Measurements from ENCODE around the gene TAS1R1. TPM values are rescaled to one million over a fixed set of nuclear protein-coding genes. Genes with fewer than 3 reads are reported as not detected.

The TAS1R1 gene
- total and polyA plus RNA-seq, 9 of the 15 experiments (the other 6 are each of a cell fraction or from before 2014, with no cell fraction given) = 0.06 TPM; not detected in 8

- Histone ChIP-seq H3K9me1 (ENCODE audit: control insufficient read depth, insufficient read depth, low read length) (peaks cover 3% of the 10 kb centered on the region), H3K27me3 (ENCODE audit: control insufficient read depth in 2 of 2, insufficient read depth in 2 of 2, low read length in 2 of 2) (no peaks in the 10 kb centered on the region), H2AFZ (ENCODE audit: low read depth, low read length) (no peak overlapping the region), H3K4me3 (no peak overlapping the region), H3K36me3 (ENCODE audit: control insufficient read depth, insufficient read depth, low read length) (peaks cover 80% of the 10 kb centered on the region), H3K4me2 (ENCODE audit: insufficient read depth, low read length) (no peak overlapping the region), H3K4me1 (replicated peaks in 1 of 2; ENCODE audit: control insufficient read depth in 2 of 2, insufficient read depth in 2 of 2, low read length in 2 of 2) (peaks cover 14 to 33% of the 10 kb centered on the region in 2 experiments), H3K9me3 (replicated peaks; ENCODE audit: control insufficient read depth, insufficient read depth, low read depth, low read length) (no peaks in the 10 kb centered on the region), H3K27ac (ENCODE audit: extremely low read depth, low read depth, low read length) (no peak overlapping the region), H3K9ac (ENCODE audit: insufficient read depth in 1 of 2, low read depth in 2 of 2, low read length in 2 of 2) (peak overlapping the region in 1 of 2 experiments; percentile 1; a peak in 1 of 4 replicates), H3K79me2 (ENCODE audit: control insufficient read depth, insufficient read depth, low read length) (peaks cover 80% of the 10 kb centered on the region), H4K20me1 (replicated peaks; ENCODE audit: control insufficient read depth, insufficient read depth, low read length) (peaks cover 22% of the 10 kb centered on the region)
- CTCF ChIA-PET (ENCODE audit: low intra/inter-chr PET ratio) = interaction anchor here (0.7 kb wide), 1 partner anchor 155 kb away, joined by 3 read pairs; no protein-coding TSS in a partner anchor
- 89% methylated on average over 41 of the region's 41 CpGs for WGBS (ENCODE audit: insufficient coverage, low coverage, missing lambda C conversion rate)
- no peak for ATAC-seq
- intact Hi-C loops (cut with micrococcal nuclease) (no loop called here), in situ Hi-C loops (cut with MboI) (no loop called here)
- no peak for DNase-seq (ENCODE audit: extremely low read depth in 1 of 4, low spot score in 3 of 4)
- FAIRE-seq = no peak
- POLR2A ChIA-PET = interaction anchor here (0.7 to 5.1 kb wide), 11 partner anchors 10 to 1077 kb away, joined by 3 to 36 read pairs (median 3); no protein-coding TSS in a partner anchor
- BruUV-seq (replicated peaks) = no TSS peak
- TF ChIP-seq ZNF57 (CRISPR knock-in tag; IDR thresholded peaks at IDR 0.05) (no peak), MAFF (IDR thresholded peaks at IDR 0.05; ENCODE audit: low read length) (no peak), RBFOX2 (IDR thresholded peaks at IDR 0.05; ENCODE audit: low read depth, low read length) (peak; percentile 33; the same call in 1 of the 2 replicates), ZBTB33 (CRISPR knock-in tag; IDR thresholded peaks at IDR 0.05) (peak; percentile 63; the same call in 1 of the 2 replicates), HMG20A (CRISPR knock-in tag; conservative IDR thresholded peaks at IDR 0.05) (no peak), BRF1 (IDR thresholded peaks at IDR 0.05; ENCODE audit: borderline replicate concordance, extremely low read depth, insufficient read length) (no peak), CHD2 (IDR thresholded peaks at IDR 0.05; ENCODE audit: low read depth, low read length) (no peak), NFIC (IDR thresholded peaks at IDR 0.05) (peak; percentile 71), RBM22 (IDR thresholded peaks at IDR 0.05; ENCODE audit: low read depth, low read length, poor library complexity, severe bottlenecking) (peak; percentile 28), KLF16 (IDR thresholded peaks at IDR 0.05) (no peak), ARID3B (CRISPR knock-in tag; IDR thresholded peaks at IDR 0.05; ENCODE audit: borderline replicate concordance) (no peak), TCF3 (CRISPR knock-in tag; IDR thresholded peaks at IDR 0.05) (no peak), POLR2G (IDR thresholded peaks at IDR 0.05; ENCODE audit: low read depth, low read length) (peak; percentile 55), NBN (IDR thresholded peaks at IDR 0.05; ENCODE audit: low read depth) (no peak), TEAD1 (CRISPR knock-in tag; IDR thresholded peaks at IDR 0.05) (no peak), ZNF41 (CRISPR knock-in tag; conservative IDR thresholded peaks at IDR 0.05) (no peak), E2F5 (CRISPR knock-in tag; IDR thresholded peaks at IDR 0.05) (no peak), NCOA2 (IDR thresholded peaks at IDR 0.05; ENCODE audit: partially characterized antibody in 2 of 2) (no peak)
These were observed 66.6 kb downstream of the TAS1R1 start for GRCh38 chr1:6621429-6622391.
